ENCODE data around the gene ASAP2.

The ASAP2 gene

DNA sequence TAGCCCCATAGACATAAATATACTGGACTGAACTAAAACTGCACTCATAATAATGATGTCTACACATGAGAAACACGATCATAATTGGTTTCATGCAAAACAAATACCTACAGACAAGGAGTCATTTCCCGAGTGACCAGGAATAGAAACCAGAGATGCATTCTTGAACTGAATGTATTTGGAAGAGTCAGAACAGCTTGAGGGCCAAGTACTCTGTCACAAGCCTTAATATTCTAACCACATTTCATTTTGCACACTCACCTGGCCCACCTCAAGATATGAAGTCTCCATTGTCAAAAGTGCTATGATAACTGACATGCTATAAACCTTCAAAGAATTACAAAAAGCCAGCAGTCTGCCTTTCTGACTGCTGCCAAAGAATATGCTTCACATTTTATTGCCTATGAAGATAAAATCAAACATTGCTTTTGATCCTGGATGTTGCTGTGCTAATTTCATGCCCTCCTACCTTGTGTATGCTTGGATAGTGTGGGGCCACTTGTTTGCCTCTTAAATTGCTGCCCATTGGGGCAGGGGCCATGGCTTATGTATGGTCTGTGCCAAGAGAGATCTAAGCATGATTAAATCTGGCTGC lies 18.9 kb upstream of the ASAP2 start:
- H3K4me3 ChIP-seq, result no peak overlapping the region
- no peak for TF ChIP-seq CTCF (IDR thresholded peaks at IDR 0.05)
- DNase-seq (ENCODE audit: low spot score), result peak; percentile 14
- peak overlapping the region in 1 of 2 donors; percentile 12 for H3K27ac ChIP-seq

- peak; percentile 56 for DNase-seq (ENCODE audit: low spot score)
- no peak overlapping the region for H3K4me3 ChIP-seq
- H3K27ac ChIP-seq, result peak overlapping the region in 1 of 2 donors; percentile 88
- TF ChIP-seq CTCF (IDR thresholded peaks at IDR 0.05), result no peak
These were observed 17.8 kb upstream of the ASAP2 start for GRCh38 chr2:9188823-9189222.

DNA sequence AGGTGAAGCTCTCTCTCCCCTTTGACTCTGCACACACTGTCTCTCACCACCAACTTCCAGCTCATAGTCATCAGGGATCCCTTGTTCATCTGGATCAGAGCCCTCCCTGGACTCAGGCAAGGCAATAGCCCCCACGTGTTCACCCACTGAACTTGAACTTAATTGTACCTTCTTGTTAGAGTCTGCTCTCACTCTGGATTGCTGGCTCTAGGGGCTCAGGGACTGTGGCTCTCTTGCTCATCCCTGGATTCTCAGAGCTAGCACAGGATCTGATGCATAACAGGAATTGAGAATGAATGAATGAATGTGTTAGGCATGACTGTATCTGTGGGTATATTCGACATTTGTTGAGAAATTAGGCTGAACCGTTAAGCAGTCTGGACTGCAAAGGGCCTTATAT lies 16.7 kb upstream of the ASAP2 start:
- Histone ChIP-seq H3K27ac (peak overlapping the region; percentile 64 to 88), H3K4me3 (no peak overlapping the region)
- DNase-seq (ENCODE audit: low spot score), result peak; percentile 29
- TF ChIP-seq CTCF (IDR thresholded peaks at IDR 0.05), result no peak

GRCh38 chr2:9191041-9191481 lies 15.6 kb upstream of the ASAP2 start:
- Histone ChIP-seq H3K27ac (peak overlapping the region; percentile 64 to 88), H3K4me3 (peak overlapping the region; percentile 22)
- no peak for TF ChIP-seq CTCF (IDR thresholded peaks at IDR 0.05)
- DNase-seq (ENCODE audit: low spot score), result peak; percentile 98

DNA sequence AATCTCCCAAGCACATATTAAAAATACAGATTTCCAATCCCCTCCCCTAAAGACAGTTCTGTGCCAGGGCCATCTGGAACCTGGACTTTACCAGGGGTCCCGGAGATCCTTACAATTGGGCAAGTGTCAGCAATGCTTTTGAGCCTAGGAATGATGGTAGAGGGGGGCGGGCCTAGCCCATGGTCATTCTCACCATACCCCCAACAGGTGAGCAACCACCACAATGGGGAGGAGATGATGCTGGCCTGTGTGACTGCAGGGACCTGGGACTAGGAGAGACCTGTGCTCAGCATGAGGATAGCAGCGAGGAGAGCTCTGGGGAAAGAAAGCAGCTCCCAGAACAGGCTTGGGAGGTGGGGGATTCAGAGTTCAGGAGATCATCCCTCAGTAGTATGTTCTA lies 13.9 kb upstream of the ASAP2 start:
- DNase-seq (ENCODE audit: low spot score), result peak; percentile 69
- Histone ChIP-seq H3K4me3 (no peak overlapping the region), H3K27ac (peak overlapping the region; percentile 54 to 88)
- TF ChIP-seq CTCF (IDR thresholded peaks at IDR 0.05), result no peak

GRCh38 chr2:9194352-9194751 lies 12.3 kb upstream of the ASAP2 start:
- DNase-seq (ENCODE audit: low spot score), result no peak
- peak overlapping the region; percentile 54 to 88 for H3K27ac ChIP-seq
- TF ChIP-seq CTCF (IDR thresholded peaks at IDR 0.05), result no peak
- H3K4me3 ChIP-seq, result no peak overlapping the region

DNA sequence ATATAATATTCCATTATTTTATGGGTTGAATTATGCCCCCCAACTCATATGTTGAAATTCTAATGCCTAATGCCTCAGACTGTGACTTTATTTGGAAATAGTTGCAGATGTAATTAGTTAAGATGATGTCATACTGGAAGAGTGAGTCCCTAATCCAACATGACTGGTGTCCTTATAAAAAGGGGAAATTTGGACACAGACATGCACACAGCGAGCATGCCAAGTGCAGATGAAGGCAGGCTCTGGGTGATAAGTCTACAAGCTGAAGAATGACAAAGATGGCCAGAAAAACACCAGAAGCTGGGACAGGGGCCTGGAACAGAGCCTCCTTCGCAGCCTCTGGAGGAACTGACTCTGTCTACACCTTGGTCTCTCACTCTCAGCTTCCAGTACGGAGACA lies 10.0 kb upstream of the ASAP2 start:
- Histone ChIP-seq H3K4me3 (no peak overlapping the region), H3K27ac (peak overlapping the region in 1 of 2 donors; percentile 1)
- no peak for TF ChIP-seq CTCF (IDR thresholded peaks at IDR 0.05)
- DNase-seq (ENCODE audit: low spot score), result peak; percentile 22

Measured in coronary artery (tissue), 2 donors.